ENCODE measurements around the gene FAM32A. TPM values are rescaled to one million over a fixed set of nuclear protein-coding genes. Genes with fewer than 3 reads are reported as not detected.
A peak's percentile ranks its signal among the peaks of the same experiment; 100 is the strongest.
"Not testable (repeated sequence)": the region's sequence is repeated elsewhere in the genome, so short reads cannot be mapped to it uniquely, and the experiment has no call there.

FAM32A gene
- polyA plus RNA-seq, 10 donors, result 51.3 to 77.4 (median 63.1) TPM

DNA sequence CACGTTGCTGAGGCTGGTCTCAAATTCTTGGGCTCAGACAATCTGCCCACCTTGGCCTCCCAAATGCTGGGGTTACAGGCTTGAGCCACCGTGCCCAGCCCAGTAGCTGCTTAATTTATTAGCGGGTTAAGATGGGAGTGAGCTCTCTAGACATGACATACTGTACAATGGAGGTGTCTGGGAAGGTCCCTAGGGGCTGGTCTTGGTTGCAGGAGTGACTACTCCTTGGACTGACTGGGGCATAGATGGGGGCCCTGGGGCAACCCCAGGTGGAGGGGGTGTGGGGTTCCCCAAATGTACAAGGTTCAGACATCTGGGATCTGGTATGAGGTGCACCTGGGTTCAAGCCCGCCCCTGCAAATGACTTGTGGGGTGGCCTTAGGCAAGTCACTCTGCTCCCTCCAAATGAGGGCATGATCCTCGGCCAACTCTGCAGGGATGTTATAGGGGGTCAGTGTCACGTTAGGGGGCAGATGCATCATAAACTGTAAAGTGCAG lies 24.7 kb upstream of the FAM32A start:
- no peak for DNase-seq

DNA sequence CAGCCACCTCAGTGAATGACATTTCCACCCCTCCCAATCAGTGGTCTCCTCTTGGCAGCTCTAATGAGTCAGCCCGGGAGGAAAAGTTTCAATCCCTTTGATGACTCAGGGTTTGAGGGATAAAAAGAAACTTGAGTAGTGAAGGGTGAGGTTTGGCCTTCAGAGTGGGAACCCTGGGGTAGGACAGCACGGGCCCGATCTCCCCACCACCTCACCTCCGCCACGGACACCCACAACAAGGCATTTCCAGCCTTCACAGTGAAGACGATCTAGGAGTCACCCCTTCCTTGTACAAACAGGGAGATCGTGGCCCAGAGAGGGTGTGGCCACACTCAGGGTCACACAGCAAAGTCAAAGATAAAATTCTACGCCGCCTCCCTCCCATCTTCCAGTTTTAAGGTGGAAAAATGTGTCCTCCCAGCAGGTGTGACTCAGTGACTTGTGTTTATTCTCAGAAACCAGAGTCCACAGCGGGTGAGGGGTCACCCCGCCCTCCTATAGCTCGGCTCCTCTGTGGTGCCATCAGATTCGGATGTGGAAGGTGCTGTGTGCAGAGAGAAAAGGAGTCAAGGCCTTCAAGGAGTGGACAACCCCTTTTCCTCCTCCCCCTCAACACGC lies 24.2 kb upstream of the FAM32A start:
- peak in 1 of 3 donors; percentile 43 for DNase-seq

DNA sequence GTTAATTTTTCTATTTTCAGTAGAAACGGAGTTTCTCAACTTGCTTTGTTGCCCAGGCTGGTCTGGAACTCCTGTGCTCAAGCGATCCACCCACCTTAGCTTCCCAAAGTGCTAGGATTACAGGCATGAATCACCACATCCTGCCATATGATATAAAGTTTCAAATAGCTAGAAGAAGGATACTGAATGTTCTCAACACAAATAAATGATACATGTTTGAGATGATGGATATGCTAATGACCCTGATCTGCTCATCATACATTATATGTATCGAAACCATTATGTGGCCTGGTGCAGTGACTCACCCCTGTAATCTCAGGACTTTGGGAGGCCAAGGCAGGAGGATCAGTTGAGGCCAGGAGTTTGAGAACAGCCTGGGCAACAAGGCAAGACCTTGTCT lies 23.4 kb upstream of the FAM32A start:
- peak in 1 of 3 donors; percentile 26 for DNase-seq

DNA sequence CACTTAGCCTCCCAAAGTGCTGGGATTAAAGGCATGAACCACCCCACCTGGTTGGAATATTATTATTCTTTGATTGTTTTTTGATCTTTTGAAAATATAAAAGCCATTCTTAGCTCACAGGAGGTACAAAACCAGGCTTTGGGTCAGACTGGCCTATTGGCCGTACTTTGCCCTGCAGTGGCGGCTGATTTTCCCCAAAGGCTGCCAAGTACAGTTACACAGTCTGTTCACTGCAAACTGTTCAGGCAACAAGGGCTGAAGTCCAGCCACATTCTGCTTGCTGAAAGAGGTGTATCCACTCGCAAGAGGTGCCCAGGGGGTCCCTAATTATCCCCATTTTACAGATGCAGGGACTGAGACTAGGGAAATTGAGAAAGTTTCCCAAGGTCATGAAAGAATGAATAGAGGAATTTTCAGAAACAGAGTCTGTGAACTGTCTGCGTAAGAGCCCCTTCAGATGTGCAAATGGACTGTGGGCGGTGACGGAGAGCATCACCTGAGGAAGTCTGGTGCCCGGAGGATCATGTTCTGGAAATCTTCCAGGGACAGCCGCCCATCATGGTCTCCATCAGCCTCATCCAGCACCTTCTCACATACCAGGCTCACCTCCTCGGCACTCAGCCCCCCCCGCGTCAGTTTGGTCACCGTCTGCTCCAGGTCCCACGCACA lies 20.9 kb upstream of the FAM32A start:
- DNase-seq, result no peak

DNA sequence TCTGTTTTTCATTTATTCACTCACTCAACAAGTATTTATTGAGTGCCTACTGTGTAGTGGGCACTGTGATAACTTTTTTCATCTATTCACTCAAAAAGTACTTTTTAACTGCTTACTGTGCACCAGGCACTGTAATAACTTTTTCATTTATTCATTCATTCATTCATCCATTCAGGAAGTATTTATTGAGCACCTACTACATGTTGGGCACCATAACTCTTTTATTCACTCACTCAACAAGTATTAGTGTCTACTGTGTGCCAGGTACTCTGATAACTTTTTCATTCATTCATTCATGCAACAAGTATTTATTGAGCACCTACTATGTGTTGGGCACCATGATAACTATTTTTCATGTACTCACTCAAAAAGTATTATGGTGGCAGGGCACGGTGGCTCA lies 18.8 kb upstream of the FAM32A start:
- DNase-seq, result no peak

DNA sequence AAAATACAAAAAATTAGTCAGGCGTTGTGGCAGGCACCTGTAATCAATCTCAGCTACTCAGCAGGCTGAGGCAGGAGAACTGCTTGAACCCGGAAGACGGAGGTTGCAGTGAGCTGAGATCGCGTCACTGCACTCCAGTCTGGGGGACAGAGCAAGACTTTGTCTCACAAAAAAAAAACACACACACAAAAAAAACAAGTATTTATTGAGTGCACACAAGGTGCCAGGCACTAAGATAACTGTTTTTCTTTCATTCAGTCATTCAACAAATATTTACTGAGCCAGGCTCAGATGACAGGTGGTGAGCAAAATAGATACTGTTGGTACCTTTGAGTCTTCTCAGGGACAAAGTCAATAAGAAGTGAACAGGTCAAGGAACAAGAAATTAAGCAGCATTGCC lies 18.2 kb upstream of the FAM32A start:
- DNase-seq, result no peak

DNA sequence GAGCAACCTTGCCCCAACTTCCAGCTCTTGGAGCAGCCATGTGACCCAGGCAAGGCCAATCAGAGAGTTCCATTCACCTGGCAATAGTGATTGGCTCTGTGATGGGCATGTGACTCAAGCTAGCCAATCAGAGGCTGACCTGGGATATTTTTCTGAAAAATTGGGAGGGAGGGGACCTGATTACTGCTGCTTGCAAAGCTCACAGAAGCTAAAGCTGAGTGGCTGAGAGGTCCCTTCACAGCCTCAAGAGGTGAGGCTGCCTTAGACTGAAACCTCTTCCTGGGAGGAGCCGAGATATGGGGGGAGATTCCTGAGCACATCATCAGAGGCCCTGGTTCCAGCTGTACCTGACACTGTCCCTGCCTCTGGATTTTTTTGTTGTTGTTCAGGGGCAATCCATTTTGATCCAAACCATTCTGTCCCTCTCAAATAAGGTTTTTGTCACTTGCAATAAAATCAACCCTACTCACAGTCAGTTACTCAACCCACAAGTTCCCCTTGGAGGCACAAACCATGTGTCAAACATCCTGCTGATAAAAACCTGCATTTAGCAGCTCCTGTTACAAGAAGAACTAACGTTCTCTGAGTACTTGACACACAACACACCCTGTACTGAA lies 16.6 kb upstream of the FAM32A start:
- no peak for DNase-seq

DNA sequence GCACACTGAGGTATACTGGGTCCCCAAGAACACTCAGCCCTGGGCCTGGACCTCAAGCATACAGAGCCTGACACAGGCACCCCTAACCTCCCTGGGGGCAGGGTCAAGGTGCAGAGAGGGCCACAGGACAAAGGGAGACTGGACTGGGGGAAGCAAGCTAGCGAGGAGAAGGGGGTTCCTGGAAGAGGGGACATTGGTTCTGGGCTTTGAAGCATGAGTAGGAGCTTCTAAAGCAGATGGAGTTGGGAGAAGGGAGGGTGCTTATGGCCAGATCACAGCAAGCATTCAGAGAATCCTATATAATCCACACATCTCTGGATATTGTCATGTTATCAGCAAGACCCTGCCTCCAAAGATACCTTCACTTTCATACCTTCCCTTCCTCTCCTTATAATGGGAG lies 15.1 kb upstream of the FAM32A start:
- no peak for DNase-seq

DNA sequence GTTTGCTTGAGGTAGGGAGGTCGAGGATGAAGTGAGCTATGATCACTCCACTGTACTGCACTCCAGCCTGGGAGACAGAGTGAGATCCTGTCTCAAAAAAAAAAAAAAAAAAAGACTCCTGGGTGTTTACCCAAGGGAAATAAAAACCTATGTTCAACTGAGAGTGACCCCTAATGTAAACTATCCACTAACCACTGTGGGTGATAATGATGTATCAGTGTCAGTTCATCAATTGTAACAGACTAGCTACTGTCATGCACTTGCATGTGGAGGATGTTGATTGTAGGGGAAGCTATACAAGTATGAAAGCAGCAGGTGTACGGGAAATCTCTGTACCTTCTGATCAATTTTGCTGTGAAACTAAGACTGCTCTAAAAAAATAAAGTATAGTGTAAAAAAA lies 9.3 kb upstream of the FAM32A start:
- DNase-seq, result no peak

DNA sequence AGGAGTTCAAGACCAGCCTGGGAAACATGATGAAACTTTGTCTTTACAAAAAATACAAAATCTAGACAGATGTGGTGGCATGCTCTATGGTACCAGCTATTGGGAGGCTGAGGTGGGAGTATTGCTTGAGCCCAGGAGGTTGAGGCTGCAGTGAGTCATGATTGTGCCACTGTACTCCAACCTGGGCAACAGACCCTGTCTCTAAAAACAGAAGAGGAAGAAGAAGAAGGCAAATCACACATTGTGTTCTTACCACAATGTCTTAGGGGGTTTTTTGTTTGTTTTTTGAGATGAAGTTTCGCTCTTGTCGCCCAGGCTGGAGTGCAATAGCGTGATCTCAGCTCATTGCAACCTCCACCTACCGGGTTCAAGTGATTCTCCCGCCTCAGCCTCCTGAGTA lies 6.3 kb upstream of the FAM32A start:
- not testable (repeated sequence) for DNase-seq

DNA sequence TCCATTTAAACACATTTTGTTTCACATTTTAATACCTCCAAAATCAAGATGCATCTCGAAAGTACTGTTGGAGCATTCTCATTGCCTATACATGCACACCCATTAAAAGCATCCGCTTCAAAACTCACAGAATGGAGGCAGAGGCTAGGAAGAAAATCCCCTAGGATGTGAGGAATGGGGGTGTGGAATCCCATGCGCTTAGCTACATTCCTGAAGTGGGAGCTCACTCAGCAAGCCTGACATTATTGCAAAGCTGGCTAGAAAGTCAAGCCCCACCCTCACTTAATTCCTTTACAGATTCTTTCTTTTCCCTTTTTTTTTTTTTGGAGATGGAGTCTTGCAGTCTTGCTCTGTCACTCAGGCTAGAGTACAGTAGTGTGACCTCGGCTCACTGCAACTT lies 4.6 kb upstream of the FAM32A start:
- peak; percentile 43 to 76 (median 68) for DNase-seq

DNA sequence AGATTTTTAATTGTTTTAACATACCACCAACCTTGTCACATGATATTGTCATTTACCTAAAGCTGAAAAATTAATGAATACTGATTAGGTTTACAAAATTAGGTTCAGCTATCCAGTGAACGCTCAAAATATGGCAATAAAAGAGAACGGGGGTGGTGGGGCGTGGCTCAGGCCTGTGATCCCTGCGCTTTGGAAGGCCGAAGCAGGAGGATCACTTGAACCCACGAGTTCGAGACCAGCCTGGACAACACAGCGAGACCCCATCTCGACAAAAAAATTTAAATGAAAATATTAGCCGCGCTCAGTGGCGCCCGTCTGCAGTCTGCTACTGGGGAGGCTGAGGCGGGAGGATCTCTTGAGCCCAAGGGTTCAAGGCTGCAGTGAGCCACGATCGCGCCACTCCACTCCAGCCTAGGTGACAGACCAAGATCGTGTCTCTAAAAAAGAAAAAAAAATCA lies 516 bp upstream of the FAM32A start:
- no peak for DNase-seq

DNA sequence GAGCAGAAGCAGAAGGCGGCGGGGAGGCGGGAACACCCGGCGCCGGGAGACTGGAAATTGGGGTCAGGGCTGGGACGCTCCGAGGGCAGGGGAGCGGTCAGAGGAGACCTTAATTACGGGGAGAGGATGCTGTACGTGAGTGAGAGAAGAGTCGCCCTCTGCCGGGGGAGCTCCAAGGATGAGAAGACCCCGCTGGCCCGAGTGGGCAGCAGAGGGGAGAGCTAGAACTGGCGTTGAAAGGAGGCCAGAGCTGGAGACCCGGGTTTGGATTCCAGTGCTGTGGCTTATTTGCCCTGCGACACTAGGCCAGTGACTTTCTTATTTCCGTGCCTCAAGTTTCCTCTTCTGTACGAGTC lies 536 bp downstream of the FAM32A start:
- peak; percentile 21 to 67 (median 35) for DNase-seq

DNA sequence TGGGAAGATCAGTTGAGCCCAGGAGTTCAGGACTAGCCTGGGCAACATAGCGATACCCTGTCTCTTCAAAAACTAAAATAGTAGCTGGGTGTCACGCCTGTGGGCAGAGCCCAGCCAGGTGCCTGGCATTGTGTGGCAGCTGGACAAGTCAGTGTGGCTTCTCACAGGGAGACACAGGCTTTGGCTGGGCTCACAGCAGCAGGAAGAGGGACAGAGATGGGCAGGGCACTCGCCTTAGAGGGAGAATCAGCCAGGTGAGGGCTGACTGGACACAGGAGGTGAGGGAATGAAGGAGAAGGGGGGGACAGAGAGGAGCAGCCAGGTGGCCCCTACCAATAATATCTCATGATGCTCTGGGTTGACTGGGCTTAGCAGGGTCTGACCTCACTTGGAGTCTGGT lies 3.3 kb downstream of the FAM32A start:
- no peak for DNase-seq

DNA sequence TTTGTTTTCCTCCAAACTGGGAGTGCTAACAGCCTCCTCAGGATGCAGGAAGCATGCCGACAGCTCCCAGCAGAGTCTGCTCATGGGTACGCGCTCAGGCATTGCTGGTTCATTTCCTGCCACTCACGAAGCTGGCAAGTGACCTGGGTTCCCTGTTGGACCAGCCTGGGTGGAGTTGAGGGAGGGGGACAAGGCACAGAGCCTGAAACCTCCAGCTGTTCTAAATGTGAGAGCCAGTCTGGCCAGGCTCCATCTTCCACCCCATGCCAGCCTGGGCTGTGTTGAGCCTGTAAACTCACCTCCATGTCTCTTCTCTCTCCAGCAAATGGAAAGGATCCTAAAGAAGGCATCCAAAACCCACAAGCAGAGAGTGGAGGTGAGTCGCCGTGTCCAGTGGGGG lies 5.0 kb downstream of the FAM32A start:
- no peak for DNase-seq

DNA sequence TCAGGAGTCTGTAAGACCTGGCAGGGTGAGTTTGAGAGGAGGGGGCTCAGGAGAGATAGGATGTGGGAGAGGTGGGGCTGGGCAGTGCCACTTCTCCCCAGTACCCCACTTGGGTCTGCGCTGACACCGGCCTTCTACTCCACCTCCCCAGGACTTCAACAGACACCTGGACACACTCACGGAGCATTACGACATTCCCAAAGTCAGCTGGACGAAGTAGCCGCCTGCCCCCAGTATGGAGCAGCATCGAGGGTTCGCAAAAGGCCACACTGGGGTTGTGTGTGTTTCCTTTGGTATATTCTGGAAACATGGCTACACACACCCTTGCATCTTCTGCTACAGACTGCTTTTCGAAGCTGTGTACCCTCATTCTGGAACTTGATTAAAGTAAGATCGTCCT lies 5.5 kb downstream of the FAM32A start:
- no peak for DNase-seq

DNA sequence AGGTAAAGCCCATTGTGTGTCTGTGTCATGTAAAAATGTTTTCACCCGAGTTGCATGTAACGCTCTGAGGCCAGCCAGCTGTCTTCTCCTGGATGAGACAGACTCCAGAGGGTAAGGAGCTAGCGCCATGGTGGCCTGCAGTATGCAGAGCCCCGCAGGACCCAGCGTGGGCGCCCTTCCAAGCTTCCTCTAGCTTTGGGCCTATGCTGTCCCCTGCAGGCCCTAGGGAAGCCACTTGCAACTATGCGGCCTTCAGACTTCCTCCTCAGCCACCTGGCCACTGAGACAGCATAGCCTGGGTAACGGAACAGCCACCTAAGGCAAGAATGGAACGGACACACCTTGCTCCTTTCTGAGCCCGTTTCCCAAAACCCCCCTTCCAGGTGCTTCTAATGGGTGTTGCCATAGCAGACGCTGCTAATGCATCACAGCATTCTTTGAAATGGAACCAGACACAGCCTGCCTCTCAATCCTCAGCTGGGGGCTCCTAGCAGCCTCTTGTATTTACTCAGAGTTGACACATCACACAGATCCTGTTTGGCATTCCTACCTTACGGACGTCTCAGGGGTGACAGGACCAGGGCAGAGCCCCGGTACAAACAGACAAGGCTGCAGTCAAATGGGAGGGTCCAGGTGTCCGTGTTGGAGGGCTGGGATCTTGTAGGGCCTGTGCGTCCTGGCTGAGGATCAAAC lies 6.2 kb downstream of the FAM32A start:
- no peak for DNase-seq

DNA sequence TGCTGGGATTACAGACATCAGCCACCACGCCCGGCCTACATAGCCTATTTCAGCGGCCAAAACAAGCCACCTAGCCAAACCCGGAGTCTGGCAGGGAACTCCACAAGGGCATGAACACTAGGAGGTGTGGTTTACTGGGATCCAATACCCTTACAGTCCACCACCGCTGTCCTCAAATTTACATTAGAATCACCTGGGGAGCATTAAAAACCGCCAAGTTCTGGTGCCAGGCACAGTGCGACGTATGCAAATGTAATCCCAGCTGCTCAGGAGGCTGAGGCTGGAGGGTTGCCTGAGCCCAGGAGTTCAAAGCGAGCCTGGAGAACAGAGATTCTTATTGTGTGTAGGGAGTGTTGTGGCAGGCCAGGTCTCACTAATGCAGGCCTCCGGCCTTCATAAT lies 8.3 kb downstream of the FAM32A start:
- DNase-seq, result no peak

DNA sequence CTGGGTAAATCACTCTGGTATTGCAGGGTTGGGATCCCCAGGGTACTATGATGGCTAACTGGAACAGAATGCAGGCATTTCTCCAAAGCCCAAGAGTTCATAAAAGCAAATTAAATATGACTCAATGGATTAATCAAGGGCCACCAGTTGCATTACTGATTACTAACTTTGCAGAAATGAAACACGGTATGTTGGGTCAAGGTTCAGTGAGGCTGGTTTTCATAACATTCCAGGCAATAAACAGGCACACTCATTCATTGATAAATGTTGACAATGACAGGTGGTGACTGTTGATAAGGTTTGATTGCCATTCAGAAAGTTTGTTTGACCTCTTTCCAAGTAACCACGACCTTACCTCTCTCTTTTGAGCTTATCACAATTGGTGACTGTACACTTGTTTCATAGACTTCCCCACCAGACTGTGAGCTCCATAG lies 12.0 kb downstream of the FAM32A start:
- DNase-seq, result peak in 1 of 3 donors; percentile 76

DNA sequence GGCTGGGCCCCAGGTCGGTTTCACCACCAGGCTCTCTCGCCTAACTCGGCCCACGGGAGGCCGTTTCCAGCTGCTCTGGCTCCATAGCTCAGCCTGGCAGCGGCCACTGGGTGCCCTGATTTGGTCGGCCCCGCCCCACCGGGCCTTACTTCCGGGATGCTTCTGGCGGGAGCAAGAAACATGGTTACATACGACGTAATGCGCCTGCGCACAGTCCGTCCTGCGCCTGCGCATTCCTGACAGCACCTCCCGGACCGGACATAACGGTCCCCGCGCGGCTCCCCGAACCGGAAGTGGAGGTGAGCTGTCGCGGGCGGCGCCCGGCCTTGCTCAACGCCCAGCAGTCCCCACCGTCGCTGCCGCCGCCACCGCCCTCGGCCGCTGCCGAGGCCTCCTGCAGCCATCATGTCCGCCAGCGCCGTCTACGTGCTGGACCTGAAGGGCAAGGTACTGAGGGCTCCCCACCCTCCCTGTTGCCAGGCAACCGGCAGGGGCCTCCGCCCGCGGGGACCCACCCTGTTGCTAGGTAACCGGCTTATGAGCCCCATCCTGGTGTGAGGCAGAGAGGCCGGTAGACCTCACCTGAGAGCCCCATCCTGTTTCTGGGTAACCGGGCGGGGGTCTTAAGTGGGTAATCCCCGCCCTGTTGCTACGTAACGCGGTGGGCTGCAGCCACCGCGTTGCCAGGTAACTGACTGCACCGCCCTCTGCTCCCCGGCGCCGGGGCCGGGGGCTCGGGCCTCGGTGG lies 12.6 kb downstream of the FAM32A start, which contains the start of gene AP1M1:
TSS of gene AP1M1 (plus strand) at position 290 of the 748 bp plus-strand sequence. CDS start at position 406, 116 bp downstream.
- DNase-seq, result peak; percentile 98 to 99 (median 99)

DNA sequence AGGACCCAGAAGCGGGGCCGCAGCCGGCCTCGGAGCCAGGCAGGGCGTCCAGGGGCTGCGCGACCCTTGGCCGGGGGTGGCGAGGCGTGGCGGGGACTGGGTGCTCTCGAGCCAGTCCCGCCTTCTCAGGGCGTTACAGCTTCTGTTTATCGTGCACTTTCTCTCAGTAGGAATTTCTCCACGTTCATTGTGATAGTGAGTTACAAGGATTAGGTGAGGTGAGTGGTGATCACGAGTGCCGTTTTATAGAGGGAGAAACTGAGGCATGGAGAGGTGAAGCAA lies 13.1 kb downstream of the FAM32A start:
- no peak for DNase-seq

Data from muscle of back (tissue), 11 donors.